Hepatocyte (in vitro differentiated cells): Measurements from ENCODE around the gene PNPLA2.

Experiments
- EZH2 ChIP-seq: fragments of 200-600 bp; sonication (generic); IDR thresholded peaks from 2 replicates; pipeline ENCODE4 v1.6.1; 2016; ENCODE audit warnings: antibody characterized with exemption, mild to moderate bottlenecking, borderline replicate concordance
- TF ChIP-seq, protein P1 (sequence below): fragments of 200-600 bp; sonication (generic); IDR thresholded peaks from 2 replicates; pipeline ENCODE4 v1.5.1; 2016; ENCODE audit warnings: antibody characterized with exemption, mild to moderate bottlenecking; ENCODE audit not compliant: poor library complexity

DNA sequence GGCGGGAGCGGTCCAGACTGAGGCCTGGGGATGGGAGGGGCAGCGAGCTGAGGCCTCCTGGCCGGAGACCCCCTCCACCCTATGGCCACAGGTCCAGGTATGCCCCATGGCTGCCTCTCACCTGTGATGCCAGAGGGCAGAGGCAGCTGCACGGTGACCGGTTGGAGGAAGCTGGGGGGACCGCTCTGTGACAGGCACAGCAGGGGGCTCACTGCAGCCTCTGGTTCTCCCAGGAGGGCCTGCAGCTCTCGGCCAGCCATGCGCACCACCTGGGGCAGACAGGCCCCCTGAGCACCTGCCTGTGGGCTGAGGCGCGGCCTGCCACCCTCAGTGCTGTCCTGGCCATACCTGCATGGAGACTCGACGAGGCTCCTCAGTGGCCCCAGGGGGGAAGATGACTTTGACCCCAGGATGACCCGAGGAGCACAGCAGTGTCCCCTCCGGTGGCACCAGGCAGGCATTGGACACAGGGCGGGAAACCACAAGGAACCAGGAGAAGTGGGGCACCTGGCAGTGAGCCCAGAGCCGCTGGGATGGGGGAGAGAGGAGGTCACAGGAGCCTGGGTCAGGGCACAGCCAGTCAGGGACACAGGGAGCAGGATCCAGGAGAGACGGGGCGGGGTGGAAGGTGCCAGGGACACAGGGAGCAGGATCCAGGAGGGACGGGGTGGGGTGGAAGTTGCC is 17.5 kb upstream of the PNPLA2 start:
- TF ChIP-seq, protein P1, sequence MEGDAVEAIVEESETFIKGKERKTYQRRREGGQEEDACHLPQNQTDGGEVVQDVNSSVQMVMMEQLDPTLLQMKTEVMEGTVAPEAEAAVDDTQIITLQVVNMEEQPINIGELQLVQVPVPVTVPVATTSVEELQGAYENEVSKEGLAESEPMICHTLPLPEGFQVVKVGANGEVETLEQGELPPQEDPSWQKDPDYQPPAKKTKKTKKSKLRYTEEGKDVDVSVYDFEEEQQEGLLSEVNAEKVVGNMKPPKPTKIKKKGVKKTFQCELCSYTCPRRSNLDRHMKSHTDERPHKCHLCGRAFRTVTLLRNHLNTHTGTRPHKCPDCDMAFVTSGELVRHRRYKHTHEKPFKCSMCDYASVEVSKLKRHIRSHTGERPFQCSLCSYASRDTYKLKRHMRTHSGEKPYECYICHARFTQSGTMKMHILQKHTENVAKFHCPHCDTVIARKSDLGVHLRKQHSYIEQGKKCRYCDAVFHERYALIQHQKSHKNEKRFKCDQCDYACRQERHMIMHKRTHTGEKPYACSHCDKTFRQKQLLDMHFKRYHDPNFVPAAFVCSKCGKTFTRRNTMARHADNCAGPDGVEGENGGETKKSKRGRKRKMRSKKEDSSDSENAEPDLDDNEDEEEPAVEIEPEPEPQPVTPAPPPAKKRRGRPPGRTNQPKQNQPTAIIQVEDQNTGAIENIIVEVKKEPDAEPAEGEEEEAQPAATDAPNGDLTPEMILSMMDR = no peak
- TF ChIP-seq EZH2 = no peak
